ENCODE data around the gene PCDHB3.
"Not testable (repeated sequence)": the region's sequence is repeated elsewhere in the genome, so short reads cannot be mapped to it uniquely, and the experiment has no call there.

- TF ChIP-seq CTCF, POLR2AphosphoS5, POLR2A, EP300 (IDR thresholded peaks at IDR 0.05): not testable (repeated sequence)
Observed at GRCh38 chr5:141102070-141102469, 1.8 kb downstream of the PCDHB3 start.

All from gastroesophageal sphincter (tissue), 3 donors.